HG03175 (cell line): ENCODE measurements around the gene STK40.

Experiments used
- ATAC-seq: cut with Tn5 transposase; IDR thresholded peaks from one replicate; pipeline ENCODE4 v1.9.1; 2021; ENCODE audit warnings: mild to moderate bottlenecking, moderate library complexity; ENCODE audit not compliant: unreplicated experiment

The STK40 gene

GRCh38 chr1:36321119-36321951, 64.4 kb downstream of the STK40 start:
- ATAC-seq: no peak

GRCh38 chr1:36320767-36321118, 65.0 kb downstream of the STK40 start:
- no peak for ATAC-seq

GRCh38 chr1:36320291-36320761, 65.4 kb downstream of the STK40 start:
- no peak for ATAC-seq

- ATAC-seq: no peak
Measured at GRCh38 chr1:36309397-36309796, 76.3 kb downstream of the STK40 start.

- ATAC-seq: no peak
Measured at GRCh38 chr1:36307601-36308330, 78.0 kb downstream of the STK40 start.

GRCh38 chr1:36306902-36307456, 78.7 kb downstream of the STK40 start:
- ATAC-seq: peak; percentile 97

- ATAC-seq: peak; percentile 38
Measured at GRCh38 chr1:36306210-36306901, 79.4 kb downstream of the STK40 start, which contains the start of gene SH3D21. TSS of gene SH3D21 (plus strand) at chr1:36306368. CDS start at chr1:36306421, 53 bp downstream.

- ATAC-seq: no peak
Measured at GRCh38 chr1:36305915-36306209, 79.9 kb downstream of the STK40 start.

- no peak for ATAC-seq
Measured at GRCh38 chr1:36304970-36305914, 80.5 kb downstream of the STK40 start.

- ATAC-seq: no peak
Measured at GRCh38 chr1:36304521-36304920, 81.2 kb downstream of the STK40 start.

GRCh38 chr1:36303650-36304360, 81.9 kb downstream of the STK40 start:
- no peak for ATAC-seq

- no peak for ATAC-seq
Measured at GRCh38 chr1:36303244-36303643, 82.5 kb downstream of the STK40 start.

- ATAC-seq: no peak
Measured at GRCh38 chr1:36301220-36301619, 84.5 kb downstream of the STK40 start.

- ATAC-seq: no peak
Measured at GRCh38 chr1:36300526-36300925, 85.2 kb downstream of the STK40 start.

- ATAC-seq: no peak
Measured at GRCh38 chr1:36298640-36299039, 87.1 kb downstream of the STK40 start.

GRCh38 chr1:36297062-36297461, 88.7 kb downstream of the STK40 start:
- ATAC-seq: no peak

- no peak for ATAC-seq
Measured at GRCh38 chr1:36295390-36295789, 90.3 kb downstream of the STK40 start.
